Activated CD4-positive, alpha-beta T cell treated with anti-CD3 and anti-CD28 coated beads for 48 hours (primary cell): ENCODE measurements around the gene MED13.
"Not testable (repeated sequence)": the region's sequence is repeated elsewhere in the genome, so short reads cannot be mapped to it uniquely, and the experiment has no call there.

Experiments
- DNase-seq: peaks from one replicate; pipeline ENCODE4 v3.0.0-alpha.2; 2020

The MED13 gene

DNA sequence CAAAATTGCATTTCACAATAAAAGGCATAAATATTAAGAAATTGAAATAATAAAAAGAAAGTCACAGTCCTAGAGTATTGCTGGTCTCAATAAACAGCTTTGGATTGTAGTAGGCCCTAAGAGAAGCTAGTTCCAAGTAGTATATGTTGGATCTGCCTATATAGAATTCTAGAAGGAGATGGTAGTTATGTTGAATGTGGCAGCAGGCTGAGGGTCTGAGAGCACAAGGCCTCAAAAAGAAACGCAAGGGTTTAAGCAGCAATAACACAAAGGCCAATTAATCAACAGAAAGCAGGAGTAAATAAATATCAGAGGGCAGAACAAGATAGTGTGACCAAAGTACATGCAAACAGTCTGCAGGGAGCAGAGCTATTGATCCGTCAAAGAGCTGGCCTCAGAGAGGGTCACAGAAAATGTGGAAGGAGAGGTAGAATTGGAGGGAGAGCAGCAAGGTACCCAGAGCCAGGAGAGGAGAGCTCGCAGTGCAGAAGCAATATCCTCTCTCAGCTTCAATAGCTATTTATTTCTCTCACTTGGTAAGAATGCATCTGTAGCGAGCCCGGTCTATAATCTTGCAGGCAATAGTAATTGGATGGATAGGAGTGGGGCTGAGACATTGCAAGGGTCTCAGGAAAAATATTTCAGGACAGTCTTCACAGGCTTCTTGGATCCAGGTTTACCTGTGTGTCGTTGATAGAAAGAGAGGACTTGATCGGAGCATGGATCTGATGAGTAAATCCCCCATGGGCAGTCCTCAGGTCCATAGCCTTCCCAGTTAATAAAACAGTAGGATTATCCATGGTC lies 25.1 kb upstream of the MED13 start:
- DNase-seq, result no peak

DNA sequence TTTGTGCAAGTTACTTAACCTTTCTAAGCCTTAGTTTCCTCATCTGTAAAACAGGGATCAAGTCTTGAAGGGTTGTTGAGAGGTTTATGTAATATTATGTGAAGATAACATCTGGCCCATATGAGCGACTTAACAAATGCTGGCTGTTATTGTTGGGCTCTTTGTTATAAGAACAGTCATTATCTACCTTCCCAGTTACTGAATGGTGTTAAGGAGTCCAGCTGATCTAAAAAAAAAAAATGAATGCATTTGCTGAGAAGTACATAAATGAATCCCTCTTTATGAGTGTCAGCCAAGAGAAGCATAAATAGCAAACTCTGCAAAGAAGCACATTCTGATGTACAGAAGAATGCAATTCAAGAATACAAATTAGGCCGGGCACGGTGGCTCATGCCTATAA lies 24.3 kb upstream of the MED13 start:
- no peak for DNase-seq

DNA sequence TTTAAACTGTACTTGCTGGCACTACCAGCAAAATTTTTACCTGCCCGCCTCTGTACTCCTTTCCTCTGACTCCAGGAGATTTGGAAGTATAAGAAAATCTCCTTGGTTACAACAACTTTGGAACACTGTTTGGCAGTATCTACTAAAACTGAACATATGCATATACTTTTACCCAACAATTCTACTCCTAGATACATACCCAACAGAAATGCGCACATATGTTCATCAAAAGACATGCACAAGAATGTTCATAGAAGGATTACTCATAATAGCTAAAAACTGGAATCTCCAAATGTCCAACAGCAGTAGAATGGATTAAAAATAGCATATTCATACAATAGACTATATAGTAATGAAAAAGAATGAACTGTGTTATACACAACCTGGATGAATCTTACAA lies 21.7 kb upstream of the MED13 start:
- DNase-seq, result no peak

DNA sequence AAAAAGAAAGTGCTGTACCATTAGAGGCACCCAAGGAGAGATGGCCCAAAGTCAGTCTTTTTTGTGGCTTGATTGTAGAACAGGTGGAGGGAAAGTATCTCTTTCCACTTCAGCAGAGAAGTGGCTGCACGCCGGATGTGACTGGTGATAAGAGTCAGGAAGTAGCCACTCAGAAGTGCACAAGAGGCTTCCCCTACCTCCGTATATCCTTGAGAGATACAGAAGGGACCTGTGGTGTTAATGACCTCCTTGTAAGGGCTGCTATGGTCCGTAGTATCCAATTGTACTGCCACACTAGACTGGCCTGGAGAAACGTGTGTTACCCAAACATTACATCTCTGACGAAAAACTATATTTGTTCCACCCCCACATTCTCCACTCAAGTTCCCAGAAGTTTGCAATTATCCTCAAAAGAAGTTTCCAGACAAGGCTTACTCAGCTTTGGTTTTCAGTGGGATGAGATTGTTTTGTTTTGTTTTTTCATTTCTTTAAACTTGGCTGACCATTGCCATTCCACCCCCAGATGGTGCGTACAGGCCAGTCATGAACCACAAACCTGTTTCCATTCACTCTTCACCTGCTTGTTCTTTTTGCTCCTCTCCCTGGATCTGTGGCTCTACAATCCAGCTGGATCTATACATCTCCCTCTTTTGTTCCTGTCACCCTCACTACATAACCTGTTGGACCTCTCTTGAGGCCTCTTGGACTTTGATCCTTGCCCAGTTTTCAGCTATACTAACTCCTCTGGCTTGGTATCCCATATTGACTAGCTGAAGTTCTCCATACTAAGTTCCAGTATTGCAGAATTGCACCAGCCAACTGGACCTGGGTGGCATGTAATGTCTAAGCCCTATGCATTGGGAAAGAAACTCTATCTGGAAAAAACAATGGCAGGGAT lies 20.7 kb upstream of the MED13 start:
- DNase-seq, result peak; percentile 24

- no peak for DNase-seq
Observed at GRCh38 chr17:62084585-62084984, 19.5 kb upstream of the MED13 start.

DNA sequence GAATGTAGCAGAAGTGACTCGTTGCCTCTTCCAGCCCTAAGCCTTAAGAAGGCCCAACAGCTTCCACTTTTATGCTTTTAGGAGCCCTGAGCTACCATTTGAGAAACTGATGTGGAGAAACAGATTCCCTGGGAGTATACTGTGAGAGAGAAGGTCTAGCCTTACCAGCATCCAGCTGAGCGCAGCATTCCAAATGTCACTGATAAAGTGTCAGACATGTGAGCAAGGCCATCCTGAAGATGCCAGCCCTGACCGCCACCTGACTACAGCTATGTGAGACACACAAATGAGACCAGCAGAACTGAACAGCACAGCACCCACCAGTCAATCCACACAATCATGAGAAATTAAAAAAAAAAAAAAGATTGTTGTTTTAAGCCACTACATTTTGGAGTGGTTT lies 18.6 kb upstream of the MED13 start:
- DNase-seq, result no peak

DNA sequence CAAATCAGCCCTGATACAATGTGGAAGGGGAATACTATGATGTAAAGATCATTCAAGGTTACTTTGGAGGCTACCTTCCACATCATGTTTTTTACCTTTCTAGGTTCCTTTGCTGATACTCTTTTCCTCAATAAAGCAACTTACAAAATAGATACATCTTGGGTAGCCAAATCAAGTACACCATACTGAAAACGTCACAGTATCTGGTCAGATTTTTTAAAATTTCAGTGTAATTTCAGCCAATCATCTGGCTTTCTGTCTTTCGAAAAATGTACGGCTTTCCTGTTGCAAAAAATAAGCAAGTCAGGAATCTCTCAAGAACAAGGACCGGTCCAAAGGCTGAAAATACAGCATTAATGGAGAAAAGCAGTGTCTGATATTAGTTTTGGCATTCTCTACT lies 15.6 kb upstream of the MED13 start:
- no peak for DNase-seq

DNA sequence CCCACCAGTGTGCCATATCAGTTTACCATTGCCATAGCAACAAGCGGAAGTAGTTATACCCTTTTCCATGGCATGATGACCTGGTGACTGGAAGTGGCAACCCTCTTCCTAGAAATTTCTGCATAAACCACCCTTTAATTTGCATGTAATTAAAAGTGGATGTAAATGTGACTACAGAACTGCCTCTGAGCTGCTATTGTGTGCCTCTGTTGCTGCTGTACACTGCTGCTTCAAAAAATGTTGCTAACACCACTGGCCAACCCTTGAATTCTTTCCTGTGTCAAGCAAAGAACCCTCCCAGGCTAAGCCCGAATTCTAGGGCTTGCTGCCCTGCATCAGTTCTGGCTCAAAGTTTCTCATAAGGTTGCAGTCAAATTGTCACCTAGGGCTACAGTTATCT lies 12.9 kb upstream of the MED13 start:
- DNase-seq, result no peak

GRCh38 chr17:62076864-62077788 lies 12.0 kb upstream of the MED13 start:
- DNase-seq, result no peak

GRCh38 chr17:62075308-62075815 lies 10.3 kb upstream of the MED13 start:
- DNase-seq, result peak; percentile 34

GRCh38 chr17:62073993-62074392 lies 8.9 kb upstream of the MED13 start:
- no peak for DNase-seq

DNA sequence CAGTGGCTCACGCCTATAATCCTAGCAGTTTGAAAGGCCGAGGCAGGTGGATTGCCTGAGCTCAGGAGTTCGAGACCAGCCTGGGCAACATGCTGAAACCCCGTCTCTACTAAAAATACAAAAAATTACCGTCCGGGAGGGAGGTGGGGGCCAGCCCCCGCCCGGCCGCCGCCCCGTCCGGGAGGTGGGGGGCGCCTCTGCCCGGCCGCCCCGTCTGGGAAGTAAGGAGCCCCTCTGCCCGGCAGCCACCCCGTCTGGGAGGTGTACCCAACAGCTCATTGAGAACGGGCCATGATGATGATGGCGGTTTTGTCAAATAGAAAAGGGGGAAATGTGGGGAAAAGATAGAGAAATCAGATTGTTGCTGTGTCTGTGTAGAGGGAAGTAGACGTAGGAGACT lies 7.8 kb upstream of the MED13 start:
- DNase-seq, result not testable (repeated sequence)

- DNase-seq, result no peak
Observed at GRCh38 chr17:62070900-62071299, 5.8 kb upstream of the MED13 start.

- DNase-seq, result no peak
Observed at GRCh38 chr17:62067165-62068145, 2.4 kb upstream of the MED13 start.

GRCh38 chr17:62065611-62066468 lies 762 bp upstream of the MED13 start:
- DNase-seq, result peak; percentile 99

- no peak for DNase-seq
Observed at GRCh38 chr17:62064029-62064790, 868 bp downstream of the MED13 start.

DNA sequence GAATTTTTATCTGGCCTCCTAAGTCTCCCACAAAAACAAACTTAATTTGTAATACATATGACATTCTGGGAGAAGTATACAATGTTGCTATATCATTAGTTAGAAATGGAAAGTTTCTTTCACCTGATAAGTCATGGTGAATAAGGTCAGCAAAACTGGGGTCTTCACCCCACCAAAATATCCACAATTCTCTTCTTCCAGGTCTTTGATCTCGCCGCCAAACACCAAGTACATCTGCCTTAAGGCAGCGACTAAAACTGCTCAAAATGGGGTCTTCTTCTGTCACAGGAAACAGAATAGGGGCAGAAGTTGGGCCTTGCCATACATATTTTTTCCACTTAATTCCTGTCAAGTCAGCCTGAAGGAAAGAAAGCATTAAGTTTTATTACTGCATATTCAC lies 2.1 kb downstream of the MED13 start:
- DNase-seq, result no peak

DNA sequence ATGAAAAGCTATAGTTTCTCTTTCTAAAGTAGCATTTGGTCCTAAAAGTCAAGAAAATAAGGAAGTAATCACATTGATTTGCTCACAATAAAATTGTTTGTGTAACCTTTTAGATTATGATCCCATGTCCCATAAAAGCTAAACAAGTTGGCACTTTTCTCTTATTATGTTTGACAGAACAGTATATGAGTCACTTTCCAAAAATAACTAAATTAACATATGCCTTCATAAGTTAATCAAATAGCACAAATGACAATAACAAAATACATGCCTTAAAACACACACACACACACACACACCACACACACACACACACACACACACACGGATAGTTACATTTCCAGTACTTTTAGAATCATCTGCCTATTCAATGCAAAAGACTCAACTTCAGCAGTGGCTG lies 2.8 kb downstream of the MED13 start:
- no peak for DNase-seq

DNA sequence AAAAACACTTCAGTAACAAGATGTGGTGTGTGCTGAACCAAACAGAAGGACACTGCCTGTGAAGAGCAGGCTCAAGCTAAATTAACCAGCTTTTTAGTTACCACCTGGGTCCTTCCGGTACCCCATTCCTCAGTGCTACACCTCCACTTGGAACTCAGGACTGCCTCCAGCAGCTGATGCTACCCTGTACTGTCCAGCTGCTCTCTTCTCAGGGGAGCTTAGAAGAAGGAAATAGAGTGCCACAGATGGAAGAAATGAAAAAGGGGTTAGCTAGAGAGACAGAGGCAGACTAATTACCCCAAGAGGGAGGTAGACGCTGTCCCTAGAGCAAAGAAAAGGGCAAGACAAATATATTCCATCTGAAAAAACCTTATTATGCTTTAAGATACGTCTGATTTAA lies 5.7 kb downstream of the MED13 start:
- DNase-seq, result no peak

GRCh38 chr17:62058611-62059010 lies 6.5 kb downstream of the MED13 start:
- DNase-seq, result no peak
